Ishikawa (cell line): ENCODE results near the gene VAV3.

Experiments used
- CEBPB ChIP-seq: IDR thresholded peaks from 2 replicates; pipeline ENCODE4 v1.6.1; 2012
- CREB1 ChIP-seq: IDR thresholded peaks from 2 replicates; pipeline ENCODE4 v1.6.1; 2012; ENCODE audit warnings: low read depth
- EGR1 ChIP-seq: IDR thresholded peaks from 2 replicates; pipeline ENCODE4 v1.6.1; 2012
- EP300 ChIP-seq: IDR thresholded peaks from 2 replicates; pipeline ENCODE4 v1.6.1; 2012; ENCODE audit warnings: borderline replicate concordance
- FOXM1 ChIP-seq: IDR thresholded peaks from 2 replicates; pipeline ENCODE4 v1.6.1; 2012; ENCODE audit warnings: low read depth, borderline replicate concordance
- MAX ChIP-seq: IDR thresholded peaks from 2 replicates; pipeline ENCODE4 v1.6.1; 2012
- NFIC ChIP-seq: IDR thresholded peaks from 2 replicates; pipeline ENCODE4 v1.6.1; 2012
- RAD21 ChIP-seq: IDR thresholded peaks from 2 replicates; pipeline ENCODE4 v1.6.1; 2012; ENCODE audit warnings: low read depth
- REST ChIP-seq: IDR thresholded peaks from 2 replicates; pipeline ENCODE4 v1.6.1; 2012; ENCODE audit warnings: low read depth, mild to moderate bottlenecking
- TAF1 ChIP-seq: IDR thresholded peaks from 2 replicates; pipeline ENCODE4 v1.6.1; 2012; ENCODE audit warnings: low read depth, mild to moderate bottlenecking
- TCF12 ChIP-seq: IDR thresholded peaks from 2 replicates; pipeline ENCODE4 v1.6.1; 2012; ENCODE audit warnings: low read depth
- TEAD4 ChIP-seq: IDR thresholded peaks from 2 replicates; pipeline ENCODE4 v1.6.1; 2012
- YY1 ChIP-seq: IDR thresholded peaks from 2 replicates; pipeline ENCODE4 v1.6.1; 2012; ENCODE audit warnings: low read depth
- ZBTB7A ChIP-seq: IDR thresholded peaks from 2 replicates; pipeline ENCODE4 v1.6.1; 2012; ENCODE audit warnings: low read depth
- TF ChIP-seq, protein P1 (sequence below): IDR thresholded peaks from 2 replicates; pipeline ENCODE4 v1.6.1; 2012

VAV3 gene

DNA sequence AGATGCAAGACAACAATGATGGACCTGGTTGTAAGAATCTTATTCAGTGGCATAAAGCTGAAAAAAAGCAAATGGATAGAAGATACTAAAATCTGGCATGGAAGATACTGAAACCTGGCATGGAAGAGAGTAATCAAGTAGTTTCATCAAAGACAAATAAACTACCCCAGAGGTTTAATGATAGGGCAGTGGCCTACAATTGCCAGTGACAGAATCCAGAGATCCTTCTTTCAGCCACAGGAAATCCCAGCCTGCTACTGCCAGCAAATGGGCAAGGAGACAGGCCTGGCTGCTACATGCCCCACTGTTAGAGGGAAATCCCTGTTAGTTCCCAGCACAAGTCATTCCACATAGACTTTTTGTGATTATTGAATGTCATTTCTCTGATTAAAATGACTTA lies 409.4 kb downstream of the VAV3 start:
- no peak for TF ChIP-seq RAD21
- TF ChIP-seq EP300: no peak
- TF ChIP-seq FOXM1: no peak
- no peak for TF ChIP-seq ZBTB7A
- no peak for TF ChIP-seq CREB1
- TF ChIP-seq, protein P1, sequence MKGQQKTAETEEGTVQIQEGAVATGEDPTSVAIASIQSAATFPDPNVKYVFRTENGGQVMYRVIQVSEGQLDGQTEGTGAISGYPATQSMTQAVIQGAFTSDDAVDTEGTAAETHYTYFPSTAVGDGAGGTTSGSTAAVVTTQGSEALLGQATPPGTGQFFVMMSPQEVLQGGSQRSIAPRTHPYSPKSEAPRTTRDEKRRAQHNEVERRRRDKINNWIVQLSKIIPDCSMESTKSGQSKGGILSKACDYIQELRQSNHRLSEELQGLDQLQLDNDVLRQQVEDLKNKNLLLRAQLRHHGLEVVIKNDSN: no peak
- no peak for TF ChIP-seq TCF12
- TF ChIP-seq EGR1: no peak
- no peak for TF ChIP-seq YY1
- no peak for TF ChIP-seq TAF1
- TF ChIP-seq CEBPB: no peak
- TF ChIP-seq TEAD4: no peak
- TF ChIP-seq MAX: no peak
- TF ChIP-seq REST: no peak
- no peak for TF ChIP-seq NFIC

- TF ChIP-seq TEAD4: no peak
- no peak for TF ChIP-seq TAF1
- no peak for TF ChIP-seq CREB1
- no peak for TF ChIP-seq RAD21
- no peak for TF ChIP-seq EP300
- TF ChIP-seq CEBPB: no peak
- TF ChIP-seq YY1: no peak
- TF ChIP-seq MAX: no peak
- no peak for TF ChIP-seq REST
- TF ChIP-seq FOXM1: no peak
- TF ChIP-seq NFIC: no peak
- no peak for TF ChIP-seq TCF12
- TF ChIP-seq ZBTB7A: no peak
- TF ChIP-seq EGR1: no peak
- TF ChIP-seq, protein P1: no peak
These were observed 412.2 kb downstream of the VAV3 start for GRCh38 chr1:107552781-107553180.

DNA sequence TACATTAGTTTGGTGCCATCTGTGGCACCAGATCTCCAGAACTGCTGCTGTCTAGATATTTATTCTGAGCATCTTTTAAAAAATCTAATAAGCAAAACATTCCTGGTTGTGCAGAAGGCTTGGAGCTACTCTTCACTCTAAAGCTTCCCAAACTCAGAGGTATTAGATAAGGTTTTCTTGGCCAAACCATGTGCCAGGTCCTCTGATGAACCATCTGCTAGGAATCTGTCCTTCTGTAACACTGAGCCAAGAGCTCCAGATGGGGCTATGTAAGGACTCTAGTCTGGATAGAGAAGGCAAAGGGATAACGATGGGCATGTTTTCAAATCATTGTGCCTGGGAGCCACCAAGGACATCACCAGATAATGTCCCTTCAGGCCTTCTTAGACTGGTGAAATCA lies 413.5 kb downstream of the VAV3 start:
- no peak for TF ChIP-seq REST
- no peak for TF ChIP-seq CEBPB
- TF ChIP-seq TEAD4: no peak
- TF ChIP-seq TCF12: no peak
- TF ChIP-seq CREB1: no peak
- no peak for TF ChIP-seq MAX
- TF ChIP-seq RAD21: no peak
- TF ChIP-seq FOXM1: no peak
- no peak for TF ChIP-seq EP300
- no peak for TF ChIP-seq TAF1
- TF ChIP-seq YY1: no peak
- no peak for TF ChIP-seq ZBTB7A

- TF ChIP-seq REST: no peak
- TF ChIP-seq EP300: no peak
- no peak for TF ChIP-seq YY1
- TF ChIP-seq EGR1: no peak
- no peak for TF ChIP-seq CREB1
- no peak for TF ChIP-seq NFIC
- TF ChIP-seq TAF1: no peak
- TF ChIP-seq MAX: no peak
- TF ChIP-seq FOXM1: no peak
- no peak for TF ChIP-seq TEAD4
- no peak for TF ChIP-seq TCF12
- TF ChIP-seq, protein P1: no peak
- TF ChIP-seq CEBPB: no peak
- TF ChIP-seq RAD21: no peak
- TF ChIP-seq ZBTB7A: no peak
These were observed 414.6 kb downstream of the VAV3 start for GRCh38 chr1:107550358-107550757.
